Kidney (tissue), 14 donors: ENCODE measurements around the gene BRPF3. TPM values are rescaled to one million over a fixed set of nuclear protein-coding genes. Genes with fewer than 3 reads are reported as not detected.

ENCODE experiments used
- DNase-seq, 5 donors: peaks; one replicate each; pipeline ENCODE4 v3.0.0-alpha.2; 2013 to 2020
- FAIRE-seq: peaks from 2 replicates; lab custom pipeline; 2012; peaks lifted over from hg19 to GRCh38; lab: Jason Lieb, UNC
- H3K27ac ChIP-seq, 2 donors: one replicate each; pipeline ENCODE4 v1.7.0; 2013; ENCODE audit warnings: low read depth in 2 of 2, low read length in 2 of 2, inconsistent platforms in 1 of 2
- H3K27me3 ChIP-seq: one replicate; pipeline ENCODE4 v1.7.1; 2013; ENCODE audit warnings: low read length, inconsistent platforms; ENCODE audit not compliant: control insufficient read depth, insufficient read depth
- H3K36me3 ChIP-seq, 3 donors: one replicate each; pipeline versions ENCODE4 v1.7.0 to v1.7.1; 2013; ENCODE audit warnings: low read length in 3 of 3, control low read depth in 1 of 3, inconsistent platforms in 1 of 3; ENCODE audit not compliant: insufficient read depth in 3 of 3, control insufficient read depth in 2 of 3
- H3K4me1 ChIP-seq, 3 donors: one replicate each; pipeline versions ENCODE4 v1.7.0 to v1.7.1; 2013; ENCODE audit warnings: low read length in 3 of 3, inconsistent platforms in 1 of 3, low read depth in 1 of 3; ENCODE audit not compliant: control insufficient read depth in 2 of 3, insufficient read depth in 2 of 3
- H3K4me3 ChIP-seq, 3 donors: one replicate each; pipeline versions ENCODE4 v1.7.0 to v1.8.1; 2013; ENCODE audit warnings: low read length in 3 of 3, control low read depth in 1 of 3, inconsistent platforms in 1 of 3
- H3K9ac ChIP-seq, 3 donors: one replicate each; pipeline versions ENCODE4 v1.7.0 to v1.7.1; 2013; ENCODE audit warnings: low read length in 3 of 3, control low read depth in 1 of 3, inconsistent platforms in 1 of 3
- H3K9me3 ChIP-seq, 3 donors: one replicate each; pipeline versions ENCODE4 v1.7.0 to v1.7.1; 2013; ENCODE audit warnings: low read length in 3 of 3, control low read depth in 1 of 3, inconsistent platforms in 1 of 3; ENCODE audit not compliant: control insufficient read depth in 2 of 3, insufficient read depth in 1 of 3
- intact Hi-C: fragments of 100-400 bp; cut with DNase I; formaldehyde crosslinking; loops from one replicate; pipeline ENCODE4 v1.11.1; 2022
- polyA plus RNA-seq: library from polyadenylated mRNA; stranded (reverse); fragments of 350-450 nt; fragmentation: Illumina TruSeq; extraction: RNeasy Lipid Tissue Mini Kit (QIAGEN cat#74804); gene quantifications from one replicate; pipeline ENCODE4 v1.2.3, GENCODE V29; 2014; ENCODE audit warnings: low read depth, low replicate concordance; ENCODE audit not compliant: insufficient read depth
- total RNA-seq: library from RNA; stranded (reverse); fragmentation: NEBNext Ultra II Directional; extraction: Animal tissue kit (Norgen Biotek cat#: 25700); gene quantifications from one replicate; pipeline ENCODE4 v1.2.1, GENCODE V29; 2021
- TF ChIP-seq, protein P1 (sequence below): IDR thresholded peaks from 3 replicates; pipeline ENCODE4 v1.5.1; 2012; ENCODE audit warnings: mild to moderate bottlenecking, moderate library complexity, borderline replicate concordance; ENCODE audit not compliant: insufficient read depth; ENCODE audit errors: extremely low read depth
- donor health status: control.
- donor health status: control.
- donor health status: control.
- donor health status: control.
- donor health status: control.
- donor health status: DM: yes; HTN: yes; CAD: no.
- donor health status: Normal renal cell carcinoma (clear cell type).

Gene BRPF3
- total and polyA plus RNA-seq, 2 donors from 2014 or later: 10.2 to 29.5 TPM

DNA sequence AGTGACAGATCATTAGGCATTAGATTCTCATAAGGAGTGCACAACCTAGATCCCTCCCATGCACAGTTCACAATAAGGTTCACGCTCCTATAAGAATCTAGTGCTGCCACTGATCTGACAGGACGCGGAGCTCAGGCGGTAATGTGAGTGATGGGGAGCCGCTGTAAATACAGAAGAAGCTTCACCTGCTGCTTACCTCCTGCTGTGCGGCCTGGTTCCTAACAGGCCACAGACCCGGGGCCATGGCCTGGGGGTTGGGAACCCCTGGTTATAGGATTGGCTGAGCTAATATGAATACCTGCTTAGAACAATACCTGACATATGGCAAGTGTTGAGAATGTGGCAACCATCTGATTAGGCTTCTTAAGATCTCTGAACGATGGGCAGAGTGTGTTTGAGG is 75.7 kb downstream of the BRPF3 start:
- Histone ChIP-seq H3K27ac (no peak overlapping the region), H3K9me3 (no peaks in the 10 kb centered on the region), H3K27me3 (no peaks in the 10 kb centered on the region), H3K4me3 (no peak overlapping the region), H3K4me1 (peaks cover 0 to 3% (median 0%) of the 10 kb centered on the region in 3 donors), H3K9ac (no peak overlapping the region), H3K36me3 (no peaks in the 10 kb centered on the region)
- intact Hi-C loops: no loop called here
- TF ChIP-seq, protein P1, sequence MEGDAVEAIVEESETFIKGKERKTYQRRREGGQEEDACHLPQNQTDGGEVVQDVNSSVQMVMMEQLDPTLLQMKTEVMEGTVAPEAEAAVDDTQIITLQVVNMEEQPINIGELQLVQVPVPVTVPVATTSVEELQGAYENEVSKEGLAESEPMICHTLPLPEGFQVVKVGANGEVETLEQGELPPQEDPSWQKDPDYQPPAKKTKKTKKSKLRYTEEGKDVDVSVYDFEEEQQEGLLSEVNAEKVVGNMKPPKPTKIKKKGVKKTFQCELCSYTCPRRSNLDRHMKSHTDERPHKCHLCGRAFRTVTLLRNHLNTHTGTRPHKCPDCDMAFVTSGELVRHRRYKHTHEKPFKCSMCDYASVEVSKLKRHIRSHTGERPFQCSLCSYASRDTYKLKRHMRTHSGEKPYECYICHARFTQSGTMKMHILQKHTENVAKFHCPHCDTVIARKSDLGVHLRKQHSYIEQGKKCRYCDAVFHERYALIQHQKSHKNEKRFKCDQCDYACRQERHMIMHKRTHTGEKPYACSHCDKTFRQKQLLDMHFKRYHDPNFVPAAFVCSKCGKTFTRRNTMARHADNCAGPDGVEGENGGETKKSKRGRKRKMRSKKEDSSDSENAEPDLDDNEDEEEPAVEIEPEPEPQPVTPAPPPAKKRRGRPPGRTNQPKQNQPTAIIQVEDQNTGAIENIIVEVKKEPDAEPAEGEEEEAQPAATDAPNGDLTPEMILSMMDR: no peak
- FAIRE-seq (no peak), DNase-seq (no peak)

DNA sequence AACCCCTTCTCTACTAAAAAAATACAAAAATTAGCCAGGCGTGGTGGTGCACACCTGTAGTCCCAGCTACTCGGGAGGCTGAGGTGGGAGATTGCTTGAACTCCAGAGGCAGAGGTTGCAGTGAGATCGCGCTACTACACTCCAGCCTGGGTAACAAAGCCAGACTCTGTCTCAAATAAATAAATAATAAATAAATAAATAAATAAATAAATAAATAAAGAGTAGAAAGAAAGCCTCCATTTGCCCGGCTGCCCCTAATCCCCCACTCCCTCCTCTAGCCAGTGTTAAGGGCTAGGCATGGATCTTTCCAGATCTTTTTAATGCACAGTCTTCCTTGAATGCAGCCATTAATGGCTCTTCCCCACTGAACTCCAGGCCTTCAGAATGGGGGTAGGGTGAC is 76.5 kb downstream of the BRPF3 start:
- Histone ChIP-seq H3K27me3 (no peaks in the 10 kb centered on the region), H3K9ac (no peak overlapping the region), H3K4me3 (no peak overlapping the region), H3K36me3 (no peaks in the 10 kb centered on the region), H3K27ac (no peak overlapping the region), H3K4me1 (peaks cover 0 to 3% (median 0%) of the 10 kb centered on the region in 3 donors), H3K9me3 (no peaks in the 10 kb centered on the region)
- DNase-seq (no peak), FAIRE-seq (no peak)
- TF ChIP-seq, protein P1: no peak
- intact Hi-C loops: no loop called here

DNA sequence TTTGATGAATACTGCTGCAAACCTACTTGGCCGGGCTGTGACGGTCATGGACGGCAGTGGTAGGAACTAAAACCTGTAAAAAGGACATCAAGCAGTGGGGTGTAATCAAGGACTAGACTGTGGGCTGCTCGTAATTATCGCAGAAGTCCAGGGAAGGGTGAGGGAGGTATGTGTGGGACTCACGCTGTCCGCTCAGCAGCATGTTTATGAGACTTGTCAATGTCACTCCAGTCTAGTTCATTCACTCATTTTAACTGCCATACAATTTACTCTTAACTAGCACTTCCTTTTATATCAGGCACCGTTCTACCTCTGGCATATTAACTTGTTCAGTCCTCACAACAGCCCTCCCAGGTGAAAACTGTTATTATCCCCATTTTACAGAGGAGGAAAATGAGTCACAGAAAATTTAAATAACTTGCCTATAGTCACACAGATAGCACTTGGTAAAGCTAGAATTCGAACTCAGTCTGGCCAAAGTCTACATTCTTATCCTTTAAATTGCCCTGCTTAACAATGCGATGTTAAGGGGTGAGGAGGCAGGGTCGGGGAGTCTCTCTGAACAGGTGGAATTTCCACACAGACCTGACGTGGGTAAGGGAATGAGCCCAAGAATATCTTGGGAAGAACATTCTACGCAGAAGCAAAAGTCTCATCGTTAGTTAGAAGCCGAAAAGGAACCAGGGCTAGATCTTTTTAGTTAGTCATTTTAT is 77.4 kb downstream of the BRPF3 start:
- Histone ChIP-seq H3K9me3 (no peaks in the 10 kb centered on the region), H3K27ac (no peak overlapping the region), H3K27me3 (no peaks in the 10 kb centered on the region), H3K36me3 (no peaks in the 10 kb centered on the region), H3K4me3 (no peak overlapping the region), H3K4me1 (no peaks in the 10 kb centered on the region), H3K9ac (no peak overlapping the region)
- FAIRE-seq (no peak), DNase-seq (no peak)
- TF ChIP-seq, protein P1: no peak
- intact Hi-C loops: no loop called here
